SU-DHL-6 (cell line): ENCODE measurements around the gene DPP6.

Source experiments
- H2AFZ ChIP-seq: fragments of 200-600 bp; sonication (generic); 2 replicates; pipeline ENCODE4 v1.6.1; 2014; ENCODE audit warnings: low read depth, mild to moderate bottlenecking, moderate library complexity, mixed read lengths, antibody characterized with exemption, low read length; ENCODE audit not compliant: severe bottlenecking
- H3F3A ChIP-seq: fragments of 200-600 bp; shearing (Covaris generic); 2 replicates; pipeline ENCODE4 v1.6.0; 2016; ENCODE audit warnings: antibody characterized with exemption, mild to moderate bottlenecking; ENCODE audit not compliant: insufficient read depth
- H3K27ac ChIP-seq: fragments of 200-600 bp; sonication (generic); 2 replicates; pipeline ENCODE4 v1.5.1; 2016; ENCODE audit warnings: low read depth, mild to moderate bottlenecking, low read length, moderate library complexity, mixed read lengths
- H3K27me3 ChIP-seq: fragments of 200-600 bp; sonication (generic), shearing (Covaris generic); 2 replicates; pipeline ENCODE4 v1.6.0; 2014; ENCODE audit warnings: mild to moderate bottlenecking, low read length
- H3K36me3 ChIP-seq: fragments of 200-600 bp; sonication (generic); 2 replicates; pipeline ENCODE4 v1.6.1; 2014; ENCODE audit warnings: mild to moderate bottlenecking, low read length, mixed read lengths
- H3K4me2 ChIP-seq: fragments of 300-600, 200-600 bp; shearing (Covaris generic), sonication (generic); 2 replicates; pipeline ENCODE4 v1.6.0; 2014; ENCODE audit warnings: low read length, low read depth, mild to moderate bottlenecking; ENCODE audit not compliant: poor library complexity, severe bottlenecking
- H3K4me3 ChIP-seq: fragments of 200-600 bp; sonication (generic); 2 replicates; pipeline ENCODE4 v1.5.1; 2014; ENCODE audit warnings: antibody characterized with exemption, low read length, mild to moderate bottlenecking, mixed read lengths; ENCODE audit not compliant: insufficient read depth, poor library complexity, severe bottlenecking
- H3K79me2 ChIP-seq: fragments of 200-600 bp; sonication (generic); 2 replicates; pipeline ENCODE4 v1.6.1; 2014; ENCODE audit warnings: mild to moderate bottlenecking, low read length, moderate library complexity; ENCODE audit not compliant: insufficient read depth
- H3K9ac ChIP-seq: fragments of 200-600 bp; sonication (generic); 2 replicates; pipeline ENCODE4 v1.7.0; 2014; ENCODE audit warnings: mild to moderate bottlenecking, low read length
- H3K9me2 ChIP-seq: fragments of 200-600 bp; sonication (generic); replicated peaks from 2 replicates; pipeline ENCODE4 v1.6.1; 2014; ENCODE audit warnings: low read length; ENCODE audit not compliant: insufficient read depth
- H3K9me3 ChIP-seq: fragments of 200-600 bp; sonication (generic); 2 replicates; pipeline ENCODE4 v1.6.1; 2014; ENCODE audit warnings: low read length, mixed read lengths; ENCODE audit not compliant: insufficient read depth
- H4K20me1 ChIP-seq: fragments of 200-600 bp; sonication (generic); 2 replicates; pipeline ENCODE4 v1.6.1; 2014; ENCODE audit warnings: low read depth, mild to moderate bottlenecking, antibody characterized with exemption, low read length, moderate library complexity, mixed read lengths
- EZH2phosphoT487 ChIP-seq: fragments of 200-600 bp; sonication (generic), shearing (Covaris generic); conservative IDR thresholded peaks from 2 replicates; pipeline ENCODE4 v1.6.1; 2018; ENCODE audit warnings: mild to moderate bottlenecking, antibody characterized with exemption, low read length, moderate library complexity, mixed read lengths
- TF ChIP-seq, protein P1 (sequence below): fragments of 200-600 bp; sonication (generic); IDR thresholded peaks from one replicate; pipeline ENCODE4 v1.5.1; 2017; ENCODE audit warnings: antibody characterized with exemption, mild to moderate bottlenecking, low read length, moderate library complexity; ENCODE audit not compliant: insufficient read depth, poor library complexity, severe bottlenecking

Gene DPP6

DNA sequence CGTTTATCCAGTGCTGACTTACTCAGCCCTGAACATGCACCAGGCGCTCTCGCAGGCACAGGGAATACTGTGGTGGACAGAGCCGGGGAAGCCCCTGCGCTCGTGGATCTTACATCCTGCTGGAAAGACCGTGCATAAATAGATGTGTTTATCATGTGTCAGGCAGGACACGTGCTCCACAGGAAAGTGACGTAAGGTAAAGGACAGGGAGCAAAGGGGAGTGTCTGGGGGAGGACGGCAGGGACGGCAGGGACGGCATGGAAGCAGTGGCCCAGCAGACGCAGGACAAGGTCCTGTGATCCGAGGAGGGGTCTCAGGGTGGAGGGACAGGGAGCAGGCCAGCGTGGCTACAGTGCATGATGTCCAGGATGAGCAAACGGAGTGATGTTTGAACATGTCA lies 540.2 kb downstream of the DPP6 start:
- H2AFZ ChIP-seq: no peak overlapping the region
- H3K36me3 ChIP-seq: no peaks in the 10 kb centered on the region
- no peaks in the 10 kb centered on the region for H3K9me2 ChIP-seq
- no peak overlapping the region for H3K4me2 ChIP-seq
- no peak for TF ChIP-seq EZH2phosphoT487
- TF ChIP-seq, protein P1, sequence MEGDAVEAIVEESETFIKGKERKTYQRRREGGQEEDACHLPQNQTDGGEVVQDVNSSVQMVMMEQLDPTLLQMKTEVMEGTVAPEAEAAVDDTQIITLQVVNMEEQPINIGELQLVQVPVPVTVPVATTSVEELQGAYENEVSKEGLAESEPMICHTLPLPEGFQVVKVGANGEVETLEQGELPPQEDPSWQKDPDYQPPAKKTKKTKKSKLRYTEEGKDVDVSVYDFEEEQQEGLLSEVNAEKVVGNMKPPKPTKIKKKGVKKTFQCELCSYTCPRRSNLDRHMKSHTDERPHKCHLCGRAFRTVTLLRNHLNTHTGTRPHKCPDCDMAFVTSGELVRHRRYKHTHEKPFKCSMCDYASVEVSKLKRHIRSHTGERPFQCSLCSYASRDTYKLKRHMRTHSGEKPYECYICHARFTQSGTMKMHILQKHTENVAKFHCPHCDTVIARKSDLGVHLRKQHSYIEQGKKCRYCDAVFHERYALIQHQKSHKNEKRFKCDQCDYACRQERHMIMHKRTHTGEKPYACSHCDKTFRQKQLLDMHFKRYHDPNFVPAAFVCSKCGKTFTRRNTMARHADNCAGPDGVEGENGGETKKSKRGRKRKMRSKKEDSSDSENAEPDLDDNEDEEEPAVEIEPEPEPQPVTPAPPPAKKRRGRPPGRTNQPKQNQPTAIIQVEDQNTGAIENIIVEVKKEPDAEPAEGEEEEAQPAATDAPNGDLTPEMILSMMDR: no peak
- no peaks in the 10 kb centered on the region for H4K20me1 ChIP-seq
- H3F3A ChIP-seq: no peaks in the 10 kb centered on the region
- no peak overlapping the region for H3K9ac ChIP-seq
- no peaks in the 10 kb centered on the region for H3K9me3 ChIP-seq
- H3K27me3 ChIP-seq: no peaks in the 10 kb centered on the region
- H3K27ac ChIP-seq: no peak overlapping the region
- H3K4me3 ChIP-seq: no peak overlapping the region
- H3K79me2 ChIP-seq: no peaks in the 10 kb centered on the region

- H3K36me3 ChIP-seq: no peaks in the 10 kb centered on the region
- H4K20me1 ChIP-seq: no peaks in the 10 kb centered on the region
- H3K9ac ChIP-seq: no peak overlapping the region
- no peaks in the 10 kb centered on the region for H3K9me2 ChIP-seq
- no peak overlapping the region for H3K27ac ChIP-seq
- no peak overlapping the region for H2AFZ ChIP-seq
- H3K9me3 ChIP-seq: no peaks in the 10 kb centered on the region
- no peak for TF ChIP-seq EZH2phosphoT487
- no peaks in the 10 kb centered on the region for H3K79me2 ChIP-seq
- H3K4me3 ChIP-seq: no peak overlapping the region
- H3K4me2 ChIP-seq: no peak overlapping the region
- H3F3A ChIP-seq: no peaks in the 10 kb centered on the region
- no peaks in the 10 kb centered on the region for H3K27me3 ChIP-seq
Observed at GRCh38 chr7:154598396-154598795, 546.2 kb downstream of the DPP6 start.

DNA sequence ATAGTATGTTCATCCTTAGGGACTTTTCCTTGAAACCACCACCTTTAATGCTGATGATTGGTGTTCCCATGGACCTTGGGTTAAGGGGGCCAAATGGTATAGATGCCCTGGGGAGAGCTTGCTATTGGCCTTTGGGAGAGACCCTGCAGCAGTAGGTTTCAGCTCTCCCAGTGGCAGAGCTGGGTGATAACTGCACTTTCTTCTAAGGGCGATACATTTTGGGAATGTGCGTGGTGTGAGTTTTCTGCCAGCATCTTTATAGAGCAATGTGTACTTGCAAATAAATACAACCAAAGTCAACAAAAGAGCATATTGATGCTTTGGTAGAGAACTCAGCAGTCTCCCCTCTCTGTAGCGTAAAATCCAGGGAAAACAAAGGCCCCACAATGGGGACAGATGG lies 546.7 kb downstream of the DPP6 start:
- no peaks in the 10 kb centered on the region for H3K79me2 ChIP-seq
- no peaks in the 10 kb centered on the region for H3K36me3 ChIP-seq
- no peak overlapping the region for H3K4me3 ChIP-seq
- H3K9me3 ChIP-seq: no peaks in the 10 kb centered on the region
- H3K27ac ChIP-seq: no peak overlapping the region
- TF ChIP-seq, protein P1: no peak
- no peak for TF ChIP-seq EZH2phosphoT487
- H4K20me1 ChIP-seq: no peaks in the 10 kb centered on the region
- H3K27me3 ChIP-seq: no peaks in the 10 kb centered on the region
- H2AFZ ChIP-seq: no peak overlapping the region
- no peak overlapping the region for H3K9ac ChIP-seq
- no peaks in the 10 kb centered on the region for H3K9me2 ChIP-seq
- H3K4me2 ChIP-seq: no peak overlapping the region
- no peaks in the 10 kb centered on the region for H3F3A ChIP-seq

DNA sequence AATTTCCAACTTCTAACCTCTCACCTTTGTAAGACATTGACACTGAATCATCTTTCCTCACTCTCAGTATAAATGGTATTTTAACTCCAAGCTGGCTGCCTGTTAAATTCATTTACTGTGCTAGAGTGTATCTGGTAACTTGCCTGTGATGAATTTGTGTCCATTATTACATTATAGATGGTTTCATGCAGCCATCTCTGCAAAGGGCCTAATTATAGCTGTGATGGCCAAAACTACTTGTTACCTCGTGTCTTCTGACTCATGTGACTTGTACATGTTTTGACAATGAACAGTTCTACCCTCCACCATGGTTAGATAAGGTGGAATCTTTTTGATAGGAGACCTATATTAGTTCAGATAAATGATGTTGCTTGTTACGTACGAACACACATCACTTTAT lies 558.7 kb downstream of the DPP6 start:
- no peaks in the 10 kb centered on the region for H4K20me1 ChIP-seq
- H3K79me2 ChIP-seq: no peaks in the 10 kb centered on the region
- no peak overlapping the region for H3K9ac ChIP-seq
- no peak overlapping the region for H3K27ac ChIP-seq
- H3F3A ChIP-seq: no peaks in the 10 kb centered on the region
- no peak overlapping the region for H3K4me3 ChIP-seq
- H3K27me3 ChIP-seq: no peaks in the 10 kb centered on the region
- TF ChIP-seq, protein P1: no peak
- TF ChIP-seq EZH2phosphoT487: no peak
- no peak overlapping the region for H3K4me2 ChIP-seq
- H3K9me2 ChIP-seq: no peaks in the 10 kb centered on the region
- H3K9me3 ChIP-seq: no peaks in the 10 kb centered on the region
- no peak overlapping the region for H2AFZ ChIP-seq
- no peaks in the 10 kb centered on the region for H3K36me3 ChIP-seq
